ENCODE data around the gene TLE2.

The TLE2 gene

DNA sequence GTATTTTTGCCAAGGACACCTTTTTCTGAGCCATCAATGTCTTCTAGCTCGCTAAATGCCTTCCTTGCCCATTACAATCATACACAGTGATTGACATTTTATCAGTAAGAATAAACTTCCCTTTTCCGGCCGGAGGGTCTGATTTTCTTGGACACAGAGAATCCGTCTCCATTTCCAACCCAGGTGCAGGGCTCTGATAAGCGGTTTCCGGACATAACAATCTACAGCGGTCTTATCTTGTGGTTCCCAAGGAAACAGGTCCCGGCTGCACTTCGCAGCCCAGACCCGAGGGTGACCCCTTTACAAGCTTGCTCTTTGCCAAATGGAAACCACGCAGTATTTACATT is 79.2 kb downstream of the TLE2 start:
- DNase-seq (ENCODE audit: low read depth) = no peak

All from activated T-helper 1 cell treated with Interleukin-2 at 50 U/mL for 16 hours (primary cell).